Right lobe of liver (tissue), 4 donors: ENCODE results near the gene ACAP2.

Experiments used
- CTCF ChIP-seq, 4 donors: fragments of 200-600 bp in 3 of 4; fragments of 450-650 bp in 1 of 4; IDR thresholded peaks; one replicate each; pipeline versions ENCODE4 v1.5.1 to v1.8.0; 2016 to 2022; ENCODE audit warnings: antibody characterized with exemption in 4 of 4, mild to moderate bottlenecking in 2 of 4
- POLR2A ChIP-seq: fragments of 450-650 bp; IDR thresholded peaks from one replicate; pipeline ENCODE4 v1.6.1; 2017; ENCODE audit warnings: antibody characterized with exemption, mild to moderate bottlenecking
- donor health status: DM: no; HTN: no; CAD: no.
- donor health status: DM: no; HTN: no; CAD: no.
- donor health status: DM: no; HTN: yes; CAD: no.

DNA sequence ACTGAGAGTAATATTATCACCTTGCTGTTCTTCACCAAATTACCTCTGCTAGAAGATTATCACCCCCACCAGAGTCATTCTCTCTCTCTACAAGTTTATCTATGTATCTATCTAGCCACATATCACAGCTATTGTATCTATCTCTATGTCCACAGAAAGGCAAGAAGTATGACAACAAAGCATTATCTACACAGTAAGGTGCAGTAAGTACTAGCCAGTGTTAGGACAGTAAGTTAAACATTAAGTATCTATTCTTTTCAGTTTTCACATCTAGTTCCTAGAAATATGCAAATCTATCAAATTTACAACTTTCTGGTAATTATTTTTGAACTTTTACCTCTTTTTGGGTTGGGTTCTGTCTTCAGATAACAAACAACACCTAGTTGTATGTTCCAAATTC lies 145.4 kb downstream of the ACAP2 start:
- TF ChIP-seq POLR2A (no peak), CTCF (IDR thresholded peaks at IDR 0.05) (no peak)
